Posterior cingulate gyrus (tissue), 11 donors: Measurements from ENCODE around the gene EEF1G.
"Not testable (repeated sequence)": the region's sequence is repeated elsewhere in the genome, so short reads cannot be mapped to it uniquely, and the experiment has no call there.

Experiments used
- DNase-seq, 10 donors: peaks; one replicate each; pipeline versions ENCODE4 v3.0.0 to v3.0.0-alpha.2; 2020 to 2021; ENCODE audit warnings: mixed read lengths in 3 of 10
- intact Hi-C: fragments of 100-400 bp; cut with DNase I; formaldehyde crosslinking; loops from one replicate; pipeline ENCODE4 v1.15.1; 2023

The EEF1G gene

GRCh38 chr11:62573592-62574362, at the start of gene EEF1G:
TSS of gene EEF1G (minus strand) at chr11:62573891. CDS start at chr11:62573842, 49 bp downstream.
- intact Hi-C loops: loop anchor here (1.0 to 5.0 kb wide), 2 partner anchors 18 to 49 kb away; partner anchors contain the start of genes B3GAT3 and TUT1
- DNase-seq: peak; percentile 97 to 100 (median 98)

- intact Hi-C loops: loop anchor here (1.0 to 5.0 kb wide), 2 partner anchors 24 to 50 kb away; partner anchors contain the start of genes EEF1G and GANAB
Measured at GRCh38 chr11:62622476-62623089, 48.9 kb upstream of the EEF1G start.

DNA sequence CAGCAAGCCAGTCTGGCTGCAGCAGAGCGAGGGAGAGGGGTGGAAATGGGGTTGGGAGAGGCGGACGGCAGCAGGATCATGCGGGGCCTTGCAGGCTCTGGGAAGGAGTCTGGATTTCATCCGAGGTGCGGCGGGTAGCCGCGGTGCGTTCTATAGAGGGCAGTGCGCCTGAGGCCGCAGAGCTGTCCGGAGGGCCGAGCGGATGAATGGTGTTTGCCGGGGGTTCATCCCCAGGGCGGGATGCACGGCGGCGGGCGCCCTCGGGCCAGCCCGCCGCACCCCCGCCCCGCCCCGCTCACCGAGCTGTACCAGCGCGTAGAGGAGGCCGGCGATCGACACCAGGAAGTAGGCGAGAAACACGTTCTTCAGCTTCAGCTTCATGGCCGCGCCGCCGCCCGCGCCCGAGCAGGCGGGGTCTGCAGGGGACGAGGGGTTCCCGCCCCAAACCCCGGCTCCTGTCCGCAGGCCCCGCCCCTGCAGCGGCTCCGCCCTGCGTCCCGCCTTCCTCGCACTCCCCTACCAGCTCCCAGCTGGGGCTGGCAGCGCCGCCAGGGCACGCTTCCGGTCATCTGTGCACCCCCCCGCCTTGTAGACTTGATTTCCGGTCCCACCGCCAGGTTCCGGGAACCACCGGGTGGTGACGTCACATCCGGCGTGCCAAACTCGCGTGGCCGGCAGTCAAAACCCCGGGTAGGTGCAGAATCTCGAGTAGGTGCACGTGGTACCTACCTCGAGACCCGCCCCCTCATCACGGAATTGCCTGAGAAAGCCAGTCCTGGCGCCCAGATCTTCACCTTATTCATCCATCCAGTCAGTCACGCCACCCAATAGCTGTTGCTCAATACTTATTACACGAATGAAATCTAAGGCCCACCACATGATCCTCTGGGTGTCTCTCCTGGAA, 48.1 kb upstream of the EEF1G start, which contains the start of gene B3GAT3:
Gene B3GAT3, minus strand, starts transcription at position 420 of the 904 bp plus-strand sequence. Its CDS starts 39 bp downstream, at position 381.
- intact Hi-C loops: loop anchor here (1.0 to 5.0 kb wide), 4 partner anchors 9 to 50 kb away; partner anchors contain the start of genes EEF1G, GANAB, MTA2 and ROM1
- DNase-seq: peak; percentile 97 to 100 (median 98)

More at GRCh38 chr11:62622476-62623089, 48.9 kb upstream of the EEF1G start:
- peak in 1 of 10 donors; percentile 18 for DNase-seq

GRCh38 chr11:62621027-62621566, 47.4 kb upstream of the EEF1G start:
- intact Hi-C loops: loop anchor here (1.0 to 5.0 kb wide), 3 partner anchors 8 to 49 kb away; partner anchors contain the start of genes EEF1G, MTA2 and ROM1
- DNase-seq: no peak

DNA sequence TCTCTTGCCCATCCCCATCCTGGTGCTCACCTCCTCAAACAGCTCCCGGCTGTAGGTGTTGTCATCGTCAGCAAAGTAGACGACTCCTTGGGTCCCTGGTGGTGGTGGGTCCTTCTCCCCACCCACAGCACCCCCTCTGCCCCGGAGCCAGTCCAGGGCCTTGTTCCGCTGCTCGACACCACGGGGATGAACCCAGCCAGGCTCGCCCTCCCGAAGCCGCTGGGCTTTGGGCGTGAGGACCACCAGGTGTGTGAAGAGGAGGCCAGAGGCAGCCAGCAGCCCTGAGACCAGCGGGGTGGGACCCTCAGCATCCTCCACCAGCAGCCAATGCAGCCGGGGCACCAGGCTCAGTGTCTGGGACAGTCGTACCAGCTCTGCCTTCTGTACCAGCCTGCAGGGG, 43.3 kb upstream of the EEF1G start:
- intact Hi-C loops, DNase-seq: not testable (repeated sequence)

DNA sequence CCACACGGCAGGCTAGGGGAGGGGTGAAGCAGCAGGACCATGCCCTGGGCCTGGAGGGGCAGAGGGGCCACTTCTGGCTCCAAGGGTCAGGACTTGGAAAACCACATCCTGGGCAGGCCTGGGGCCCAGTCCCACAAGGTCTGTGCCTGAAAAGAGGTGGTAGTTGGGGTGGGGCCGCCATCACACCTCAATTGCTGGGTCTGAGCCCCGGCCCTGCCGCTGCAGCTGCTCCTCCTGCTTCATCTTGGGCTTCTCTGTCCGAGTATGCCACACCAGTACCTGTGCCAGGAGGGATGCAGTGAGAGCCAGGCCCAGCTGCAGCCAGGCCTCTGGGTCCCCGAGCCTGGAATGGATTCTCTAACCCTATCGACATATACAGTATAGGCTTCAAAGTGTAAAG, 41.8 kb upstream of the EEF1G start:
- intact Hi-C loops: no loop called here
- DNase-seq: no peak

GRCh38 chr11:62614275-62614674, 40.6 kb upstream of the EEF1G start:
- intact Hi-C loops: no loop called here
- DNase-seq: peak in 5 of 10 donors; percentile 28 to 87 (median 81)

DNA sequence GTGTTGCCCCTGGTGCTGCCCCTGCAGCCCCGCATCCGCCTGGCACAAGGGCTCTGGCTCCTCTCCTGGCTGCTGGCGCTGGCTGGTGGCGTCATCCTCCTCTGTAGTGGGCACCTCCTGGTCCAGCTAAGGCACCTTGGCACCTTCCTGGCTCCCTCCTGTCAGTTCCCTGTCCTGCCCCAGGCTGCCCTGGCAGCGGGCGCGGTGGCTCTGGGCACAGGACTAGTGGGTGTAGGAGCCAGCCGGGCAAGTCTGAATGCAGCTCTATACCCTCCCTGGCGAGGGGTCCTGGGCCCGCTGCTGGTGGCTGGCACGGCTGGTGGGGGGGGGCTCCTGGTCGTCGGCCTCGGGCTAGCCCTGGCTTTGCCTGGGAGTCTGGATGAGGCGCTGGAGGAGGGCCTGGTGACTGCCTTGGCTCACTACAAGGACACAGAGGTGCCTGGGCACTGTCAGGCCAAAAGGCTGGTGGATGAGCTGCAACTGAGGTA, 39.6 kb upstream of the EEF1G start:
- peak in 2 of 10 donors; percentile 13 to 87 for DNase-seq

GRCh38 chr11:62612366-62613290, 38.9 kb upstream of the EEF1G start, which contains the start of the genes EML3 and ROM1:
TSS of gene EML3 (minus strand) at chr11:62612775. CDS start at chr11:62612457, 318 bp downstream.
TSS of gene ROM1 (plus strand) at chr11:62613257. CDS start at chr11:62613282, 25 bp downstream.
- DNase-seq: peak; percentile 69 to 97 (median 81)
- intact Hi-C loops: loop anchor here (1.0 kb wide), 1 partner anchor 9 kb away; the partner anchor contains the start of gene B3GAT3

More for the DNA sequence above, 39.6 kb upstream of the EEF1G start:
- intact Hi-C loops: loop anchor here (1.0 kb wide), 1 partner anchor 8 kb away; the partner anchor contains the start of gene B3GAT3

DNA sequence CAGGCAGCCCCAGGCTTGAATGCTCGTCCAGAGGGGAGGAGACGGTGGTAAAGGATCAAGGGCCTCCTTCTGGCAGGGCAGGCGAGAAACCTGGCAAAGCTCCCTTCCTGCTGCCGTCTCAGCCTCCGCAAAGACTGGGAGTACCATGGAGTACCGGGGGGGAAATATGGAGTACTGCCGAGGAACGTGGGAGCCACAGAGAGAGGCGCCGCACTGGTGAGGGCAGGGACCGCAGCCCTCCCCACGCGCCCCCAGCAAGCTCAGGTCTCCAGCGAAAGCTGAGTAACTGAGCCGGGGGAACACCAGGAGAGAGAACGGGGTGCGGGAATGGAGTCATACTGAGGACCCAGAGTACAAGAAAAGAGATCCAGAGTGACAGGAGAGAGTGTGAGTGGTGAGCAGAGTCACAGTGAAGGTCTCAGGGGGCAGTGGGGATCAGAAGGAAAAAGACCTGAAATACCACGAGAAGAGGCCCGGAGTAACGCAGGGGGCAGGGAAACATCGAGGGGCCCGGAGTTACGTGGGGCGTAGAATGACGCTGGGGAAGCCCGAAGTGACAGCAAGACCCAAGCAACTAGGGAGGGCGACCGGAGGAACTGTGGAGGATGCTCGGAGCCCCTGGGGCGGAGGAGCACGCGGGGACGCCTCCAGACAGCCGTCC, 38.1 kb upstream of the EEF1G start:
- DNase-seq: peak in 5 of 10 donors; percentile 11 to 91 (median 47)
- intact Hi-C loops: no loop called here

- intact Hi-C loops: no loop called here
- peak in 1 of 10 donors; percentile 43 for DNase-seq
Measured at GRCh38 chr11:62610814-62611704, 37.4 kb upstream of the EEF1G start.

- DNase-seq: no peak
- intact Hi-C loops: no loop called here
Measured at GRCh38 chr11:62610403-62610802, 36.7 kb upstream of the EEF1G start.

DNA sequence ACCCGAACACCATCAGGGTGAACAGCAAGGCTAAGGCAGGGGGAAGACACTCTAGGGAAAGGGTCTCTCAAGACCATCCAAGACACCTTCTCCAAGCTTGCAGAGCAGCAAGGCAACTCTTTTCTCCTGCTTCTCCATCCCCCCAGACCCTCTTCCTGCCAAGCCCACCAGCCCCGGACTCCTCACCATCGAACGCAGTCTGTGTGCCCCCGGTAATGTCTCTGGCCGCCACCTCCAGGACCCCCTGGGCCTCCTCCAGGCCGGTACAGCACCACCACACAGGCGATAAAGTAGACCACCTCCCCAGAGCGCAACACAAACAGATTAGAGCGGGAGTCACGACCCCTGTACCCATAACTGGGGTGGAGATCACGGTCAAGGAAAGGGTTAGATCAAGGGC, 35.1 kb upstream of the EEF1G start:
- DNase-seq: peak in 1 of 10 donors; percentile 51
- intact Hi-C loops: no loop called here

GRCh38 chr11:62607714-62608113, 34.0 kb upstream of the EEF1G start:
- intact Hi-C loops: no loop called here
- peak in 1 of 10 donors; percentile 48 for DNase-seq

DNA sequence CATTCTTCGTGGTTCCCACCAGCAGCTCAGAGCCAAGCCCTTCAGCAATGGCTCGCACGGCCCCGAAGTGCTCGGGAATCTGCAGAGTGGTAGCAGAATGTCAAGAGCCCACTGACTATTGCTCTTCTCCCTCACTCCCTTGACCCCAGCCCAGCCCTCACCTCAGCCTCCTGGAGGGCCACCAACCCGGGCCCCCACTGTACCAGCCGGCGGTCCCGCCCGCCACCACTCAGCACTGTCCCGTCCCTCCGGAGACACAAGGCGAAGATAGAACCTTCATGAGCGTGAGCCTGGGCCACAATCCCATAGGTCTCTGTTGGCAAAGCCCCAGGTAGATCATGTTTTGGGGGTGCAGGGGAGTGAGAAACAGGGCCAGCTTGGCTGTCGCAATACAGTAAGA, 32.2 kb upstream of the EEF1G start:
- DNase-seq: peak in 1 of 10 donors; percentile 34
- intact Hi-C loops: no loop called here

GRCh38 chr11:62605467-62605866, 31.8 kb upstream of the EEF1G start:
- DNase-seq: peak in 1 of 10 donors; percentile 33
- intact Hi-C loops: no loop called here
